BE2C (cell line): ENCODE measurements around the gene VGF.

ENCODE experiments used
- DNase-seq: peaks from one replicate; pipeline ENCODE4 v3.0.0-alpha.2; 2020
- H3K27me3 ChIP-seq: fragments of 250-450 bp; sonication (Bioruptor Pico); 2 replicates; pipeline ENCODE4 v1.5.1; 2020; ENCODE audit warnings: mild to moderate bottlenecking
- H3K36me3 ChIP-seq: fragments of 250-450 bp; sonication (Bioruptor Pico); 2 replicates; pipeline ENCODE4 v1.5.1; 2020; ENCODE audit warnings: mild to moderate bottlenecking
- H3K4me1 ChIP-seq: fragments of 250-450 bp; sonication (Bioruptor Pico); 2 replicates; pipeline ENCODE4 v1.5.1; 2020
- H3K4me3 ChIP-seq: 2 replicates; pipeline ENCODE4 v1.5.1; 2011; ENCODE audit warnings: low read depth, low read length
- H3K9me3 ChIP-seq: fragments of 250-450 bp; sonication (Bioruptor Pico); 2 replicates; pipeline ENCODE4 v1.5.1; 2020
- CTCF ChIP-seq: IDR thresholded peaks from 2 replicates; pipeline ENCODE4 v1.5.1; 2012; ENCODE audit warnings: mild to moderate bottlenecking, low read depth, low read length

Gene VGF

DNA sequence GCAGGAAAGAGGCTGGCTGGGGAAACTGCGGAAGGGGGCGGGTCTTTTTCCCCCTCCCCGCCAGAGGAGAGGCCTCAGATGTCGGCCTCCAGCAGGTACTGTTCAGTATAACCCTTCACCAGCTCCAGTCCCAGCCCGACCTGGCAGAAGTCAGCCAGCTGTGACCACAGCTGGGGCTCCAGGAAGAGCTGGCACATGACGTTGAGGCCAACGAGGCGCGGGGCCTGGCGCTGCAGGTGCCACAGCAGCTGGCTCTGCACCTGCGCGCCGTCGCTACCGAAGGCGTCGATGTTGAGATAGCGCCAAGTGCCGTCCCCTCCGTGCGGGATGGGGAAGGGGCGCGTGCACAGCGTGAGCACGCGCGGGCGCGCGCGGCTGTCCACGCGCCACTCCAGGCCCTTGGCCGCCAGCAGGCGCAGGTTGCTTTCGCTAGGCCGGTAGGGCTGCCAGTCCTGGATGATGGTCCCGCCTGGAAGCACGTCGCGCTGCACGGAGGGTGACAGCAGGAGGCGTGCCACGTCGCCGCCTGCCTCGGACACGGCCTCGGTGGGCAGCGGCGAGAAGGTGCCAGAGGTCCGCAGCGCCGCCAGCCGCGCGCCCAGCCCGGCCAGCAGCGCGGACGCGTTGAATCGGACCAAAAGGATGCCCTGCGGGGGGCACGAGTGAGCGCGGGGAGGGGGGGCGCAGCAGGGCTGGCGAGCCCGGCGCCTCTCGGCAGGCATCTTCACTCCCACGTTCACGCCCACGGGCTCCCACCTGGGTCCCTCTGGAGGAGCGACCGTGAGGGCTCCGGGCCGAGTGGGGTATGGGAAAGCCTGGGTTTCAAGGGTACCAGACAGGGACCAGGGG lies 6.9 kb upstream of the VGF start:
- H3K36me3 ChIP-seq: no peaks in the 10 kb centered on the region
- no peak for DNase-seq
- H3K4me3 ChIP-seq: peak overlapping the region; percentile 11
- H3K9me3 ChIP-seq: no peaks in the 10 kb centered on the region
- H3K4me1 ChIP-seq: peaks cover 18% of the 10 kb centered on the region
- H3K27me3 ChIP-seq: peaks cover 39% of the 10 kb centered on the region
- no peak for TF ChIP-seq CTCF

- Histone ChIP-seq H3K9me3 (no peaks in the 10 kb centered on the region), H3K4me1 (peaks cover 16% of the 10 kb centered on the region), H3K36me3 (no peaks in the 10 kb centered on the region), H3K27me3 (peaks cover 39% of the 10 kb centered on the region), H3K4me3 (no peak overlapping the region)
- TF ChIP-seq CTCF: peak; percentile 41
- DNase-seq: peak; percentile 50
Observed at GRCh38 chr7:101171442-101171837, 6.1 kb upstream of the VGF start.

- no peak for DNase-seq
- TF ChIP-seq CTCF: no peak
- H3K36me3 ChIP-seq: no peaks in the 10 kb centered on the region
- peaks cover 39% of the 10 kb centered on the region for H3K27me3 ChIP-seq
- H3K9me3 ChIP-seq: no peaks in the 10 kb centered on the region
- H3K4me3 ChIP-seq: no peak overlapping the region
- peaks cover 16% of the 10 kb centered on the region for H3K4me1 ChIP-seq
Observed at GRCh38 chr7:101170617-101171441, 5.5 kb upstream of the VGF start.

DNA sequence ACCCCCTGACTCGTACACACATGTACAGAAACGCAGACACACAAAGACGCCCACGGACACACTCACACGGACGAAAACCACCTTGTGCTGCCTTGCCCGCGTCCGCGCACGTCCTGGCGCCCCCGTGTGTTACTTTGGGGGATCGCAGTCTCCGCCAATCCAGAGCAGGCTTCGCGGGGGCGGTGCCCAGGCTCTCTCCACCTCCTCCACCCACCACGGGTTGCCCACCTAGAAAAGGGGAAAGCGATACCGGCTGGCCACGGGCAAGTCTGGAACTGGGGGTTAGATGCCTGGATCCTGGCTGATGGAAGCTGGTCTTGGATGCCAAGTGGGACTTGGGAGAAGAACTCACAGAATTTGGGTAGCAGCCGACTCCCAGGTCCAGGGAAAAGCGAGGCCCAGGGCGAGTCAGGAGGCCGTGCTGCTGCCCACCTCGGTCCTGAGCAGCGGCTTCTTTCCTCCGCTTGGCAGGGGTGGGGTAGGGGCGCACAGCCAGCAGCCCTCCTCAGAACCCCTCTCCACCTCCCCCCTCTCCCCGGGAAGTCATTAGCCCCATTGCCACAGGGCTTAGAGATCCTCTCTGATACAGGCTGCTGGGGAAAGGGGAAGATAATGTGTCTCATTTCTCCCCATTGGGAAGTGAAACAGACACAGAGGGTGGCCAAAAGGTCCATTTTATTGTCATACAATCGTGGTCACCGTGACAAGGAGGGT lies 4.6 kb upstream of the VGF start:
- Histone ChIP-seq H3K9me3 (no peaks in the 10 kb centered on the region), H3K4me3 (peak overlapping the region; percentile 97), H3K4me1 (peaks cover 16% of the 10 kb centered on the region), H3K27me3 (peaks cover 39% of the 10 kb centered on the region), H3K36me3 (no peaks in the 10 kb centered on the region)
- peak; percentile 89 for TF ChIP-seq CTCF
- peak; percentile 86 for DNase-seq

GRCh38 chr7:101169110-101169837 lies 3.9 kb upstream of the VGF start:
- H3K27me3 ChIP-seq: peaks cover 39% of the 10 kb centered on the region
- no peaks in the 10 kb centered on the region for H3K9me3 ChIP-seq
- H3K4me1 ChIP-seq: peaks cover 16% of the 10 kb centered on the region
- H3K36me3 ChIP-seq: peaks cover 2% of the 10 kb centered on the region; the same call in 1 of the 2 replicates
- no peak for TF ChIP-seq CTCF
- peak overlapping the region; percentile 97 for H3K4me3 ChIP-seq
- DNase-seq: no peak
